Central memory CD8-positive, alpha-beta T cell (primary cell): ENCODE measurements around the gene SULF2.

ENCODE experiments used
- ATAC-seq: fragments of 150-1000 bp; cut with Tn5 transposase; replicated peaks from 2 replicates; pipeline ENCODE4 v1.10.0; 2022; ENCODE audit warnings: mild to moderate bottlenecking, moderate FRiP score, moderate number of reproducible peaks; ENCODE audit not compliant: poor library complexity, severe bottlenecking; ENCODE audit errors: extremely low read depth
- DNase-seq, 2 donors: peaks; one replicate each; pipeline ENCODE4 v3.0.0; 2021; ENCODE audit warnings: low spot score in 2 of 2
- H3K27ac Mint-ChIP-seq: one replicate; pipeline ENCODE4 v1.8.0; 2022; ENCODE audit warnings: low read depth, mild to moderate bottlenecking, moderate library complexity, mixed read lengths
- H3K27me3 Mint-ChIP-seq: one replicate; pipeline ENCODE4 v1.8.0; 2022; ENCODE audit warnings: mixed read lengths
- H3K36me3 Mint-ChIP-seq: one replicate; pipeline ENCODE4 v1.8.0; 2022; ENCODE audit warnings: mild to moderate bottlenecking, moderate library complexity, mixed read lengths; ENCODE audit not compliant: insufficient read depth
- H3K4me1 Mint-ChIP-seq: one replicate; pipeline ENCODE4 v1.8.0; 2022; ENCODE audit warnings: mixed read lengths
- H3K4me3 Mint-ChIP-seq: one replicate; pipeline ENCODE4 v1.8.0; 2022; ENCODE audit warnings: mild to moderate bottlenecking, moderate library complexity, mixed read lengths
- H3K9me3 Mint-ChIP-seq: one replicate; pipeline ENCODE4 v1.8.0; 2022; ENCODE audit warnings: mixed read lengths

The SULF2 gene

GRCh38 chr20:47672886-47673670 lies 112.2 kb downstream of the SULF2 start:
- peaks cover 10% of the 10 kb centered on the region for H3K36me3 Mint-ChIP-seq
- ATAC-seq (no peak), DNase-seq (no peak)
- no peak overlapping the region for H3K4me3 Mint-ChIP-seq
- H3K27me3 Mint-ChIP-seq = no peaks in the 10 kb centered on the region
- H3K27ac Mint-ChIP-seq = no peak overlapping the region
- no peaks in the 10 kb centered on the region for H3K9me3 Mint-ChIP-seq
- peaks cover 2% of the 10 kb centered on the region for H3K4me1 Mint-ChIP-seq

GRCh38 chr20:47672166-47672565 lies 113.1 kb downstream of the SULF2 start:
- no peaks in the 10 kb centered on the region for H3K9me3 Mint-ChIP-seq
- H3K27ac Mint-ChIP-seq = no peak overlapping the region
- H3K4me1 Mint-ChIP-seq = peaks cover 5% of the 10 kb centered on the region
- no peak overlapping the region for H3K4me3 Mint-ChIP-seq
- DNase-seq (no peak), ATAC-seq (no peak)
- H3K27me3 Mint-ChIP-seq = no peaks in the 10 kb centered on the region
- H3K36me3 Mint-ChIP-seq = peaks cover 9% of the 10 kb centered on the region

- H3K36me3 Mint-ChIP-seq = peaks cover 13% of the 10 kb centered on the region
- ATAC-seq (no peak), DNase-seq (no peak)
- no peak overlapping the region for H3K27ac Mint-ChIP-seq
- H3K4me3 Mint-ChIP-seq = no peak overlapping the region
- H3K9me3 Mint-ChIP-seq = no peaks in the 10 kb centered on the region
- peaks cover 5% of the 10 kb centered on the region for H3K4me1 Mint-ChIP-seq
- no peaks in the 10 kb centered on the region for H3K27me3 Mint-ChIP-seq
These were observed 114.4 kb downstream of the SULF2 start for GRCh38 chr20:47670913-47671312.

- Mint-ChIP-seq H3K9me3 (no peaks in the 10 kb centered on the region), H3K4me3 (no peak overlapping the region), H3K36me3 (peaks cover 16% of the 10 kb centered on the region), H3K4me1 (peaks cover 5% of the 10 kb centered on the region), H3K27me3 (no peaks in the 10 kb centered on the region), H3K27ac (no peak overlapping the region)
- ATAC-seq (no peak), DNase-seq (no peak)
These were observed 115.1 kb downstream of the SULF2 start for GRCh38 chr20:47669927-47670890.

- Mint-ChIP-seq H3K4me1 (peaks cover 5% of the 10 kb centered on the region), H3K27me3 (no peaks in the 10 kb centered on the region), H3K9me3 (no peaks in the 10 kb centered on the region), H3K36me3 (peaks cover 16% of the 10 kb centered on the region), H3K27ac (no peak overlapping the region), H3K4me3 (no peak overlapping the region)
- no peak for DNase-seq
- ATAC-seq = no peak
These were observed 115.8 kb downstream of the SULF2 start for GRCh38 chr20:47669489-47669888.

- Mint-ChIP-seq H3K4me1 (peaks cover 5% of the 10 kb centered on the region), H3K36me3 (peaks cover 16% of the 10 kb centered on the region), H3K4me3 (no peak overlapping the region), H3K27ac (no peak overlapping the region), H3K27me3 (no peaks in the 10 kb centered on the region), H3K9me3 (no peaks in the 10 kb centered on the region)
- ATAC-seq (no peak), DNase-seq (no peak)
These were observed 116.2 kb downstream of the SULF2 start for GRCh38 chr20:47669152-47669425.

- H3K9me3 Mint-ChIP-seq = no peaks in the 10 kb centered on the region
- DNase-seq (no peak), ATAC-seq (no peak)
- H3K27me3 Mint-ChIP-seq = no peaks in the 10 kb centered on the region
- H3K36me3 Mint-ChIP-seq = peaks cover 16% of the 10 kb centered on the region
- H3K4me3 Mint-ChIP-seq = no peak overlapping the region
- H3K27ac Mint-ChIP-seq = peak overlapping the region; percentile 56
- H3K4me1 Mint-ChIP-seq = peaks cover 10% of the 10 kb centered on the region
These were observed 116.7 kb downstream of the SULF2 start for GRCh38 chr20:47668313-47669151.

- ATAC-seq = no peak
- H3K27ac Mint-ChIP-seq = peak overlapping the region; percentile 56
- H3K27me3 Mint-ChIP-seq = no peaks in the 10 kb centered on the region
- peaks cover 17% of the 10 kb centered on the region for H3K36me3 Mint-ChIP-seq
- H3K4me1 Mint-ChIP-seq = peaks cover 11% of the 10 kb centered on the region
- DNase-seq = no peak
- no peak overlapping the region for H3K4me3 Mint-ChIP-seq
- H3K9me3 Mint-ChIP-seq = no peaks in the 10 kb centered on the region
These were observed 117.6 kb downstream of the SULF2 start for GRCh38 chr20:47667531-47668312.

GRCh38 chr20:47667086-47667485 lies 118.2 kb downstream of the SULF2 start:
- Mint-ChIP-seq H3K27me3 (no peaks in the 10 kb centered on the region), H3K4me1 (peaks cover 11% of the 10 kb centered on the region), H3K27ac (peak overlapping the region; percentile 55), H3K4me3 (no peak overlapping the region), H3K9me3 (no peaks in the 10 kb centered on the region), H3K36me3 (peaks cover 18% of the 10 kb centered on the region)
- DNase-seq (no peak), ATAC-seq (no peak)

- Mint-ChIP-seq H3K4me3 (no peak overlapping the region), H3K4me1 (peaks cover 11% of the 10 kb centered on the region)
These were observed 119.0 kb downstream of the SULF2 start for GRCh38 chr20:47666304-47666703.

GRCh38 chr20:47665221-47665991 lies 119.9 kb downstream of the SULF2 start:
- Mint-ChIP-seq H3K27ac (no peak overlapping the region), H3K36me3 (peaks cover 21% of the 10 kb centered on the region), H3K4me1 (peaks cover 11% of the 10 kb centered on the region), H3K27me3 (no peaks in the 10 kb centered on the region), H3K4me3 (no peak overlapping the region), H3K9me3 (no peaks in the 10 kb centered on the region)
- DNase-seq (no peak), ATAC-seq (no peak)

More at GRCh38 chr20:47666304-47666703, 119.0 kb downstream of the SULF2 start:
- Mint-ChIP-seq H3K27me3 (no peaks in the 10 kb centered on the region), H3K27ac (no peak overlapping the region), H3K36me3 (peaks cover 18% of the 10 kb centered on the region), H3K9me3 (no peaks in the 10 kb centered on the region)
- DNase-seq = no peak
- ATAC-seq = no peak
